Measurements from ENCODE around the gene HSF2BP. TPM values are rescaled to one million over a fixed set of nuclear protein-coding genes. Genes with fewer than 3 reads are reported as not detected.
"Not testable (repeated sequence)": the region's sequence is repeated elsewhere in the genome, so short reads cannot be mapped to it uniquely, and the experiment has no call there.

The HSF2BP gene
- total RNA-seq, 1 donor from 2014 or later = 0.71 TPM

- intact Hi-C loops (cut with micrococcal nuclease) = no loop called here
These were observed 35.7 kb downstream of the HSF2BP start for GRCh38 chr21:43623588-43623987.

- intact Hi-C loops (cut with micrococcal nuclease) = no loop called here
These were observed 36.5 kb downstream of the HSF2BP start for GRCh38 chr21:43622796-43623195.

GRCh38 chr21:43619856-43620255 is 39.4 kb downstream of the HSF2BP start:
- intact Hi-C loops (cut with micrococcal nuclease) = no loop called here

GRCh38 chr21:43619344-43619743 is 39.9 kb downstream of the HSF2BP start:
- intact Hi-C loops (cut with micrococcal nuclease) = no loop called here

GRCh38 chr21:43618940-43619339 is 40.3 kb downstream of the HSF2BP start:
- intact Hi-C loops (cut with micrococcal nuclease) = no loop called here

GRCh38 chr21:43616861-43617260 is 42.4 kb downstream of the HSF2BP start:
- intact Hi-C loops (cut with micrococcal nuclease) = not testable (repeated sequence)

- intact Hi-C loops (cut with micrococcal nuclease) = no loop called here
These were observed 44.4 kb downstream of the HSF2BP start for GRCh38 chr21:43614839-43615238.

GRCh38 chr21:43613755-43614638 is 45.3 kb downstream of the HSF2BP start:
- intact Hi-C loops (cut with micrococcal nuclease) = loop anchor here (1.0 kb wide), 1 partner anchor 32 kb away; no protein-coding TSS in a partner anchor

GRCh38 chr21:43611598-43612369 is 47.5 kb downstream of the HSF2BP start:
- intact Hi-C loops (cut with micrococcal nuclease) = no loop called here

- intact Hi-C loops (cut with micrococcal nuclease) = no loop called here
These were observed 49.6 kb downstream of the HSF2BP start for GRCh38 chr21:43609501-43610340.

GRCh38 chr21:43608664-43609063 is 50.6 kb downstream of the HSF2BP start:
- intact Hi-C loops (cut with micrococcal nuclease) = no loop called here

- intact Hi-C loops (cut with micrococcal nuclease) = no loop called here
These were observed 51.1 kb downstream of the HSF2BP start for GRCh38 chr21:43608225-43608624.

GRCh38 chr21:43605320-43606215 is 53.7 kb downstream of the HSF2BP start:
- intact Hi-C loops (cut with micrococcal nuclease) = no loop called here

GRCh38 chr21:43604505-43605204 is 54.6 kb downstream of the HSF2BP start:
- intact Hi-C loops (cut with micrococcal nuclease) = no loop called here

- intact Hi-C loops (cut with micrococcal nuclease) = no loop called here
These were observed 55.4 kb downstream of the HSF2BP start for GRCh38 chr21:43603641-43604504.

- intact Hi-C loops (cut with micrococcal nuclease) = no loop called here
These were observed 56.1 kb downstream of the HSF2BP start for GRCh38 chr21:43603233-43603626.

GRCh38 chr21:43602266-43603232 is 56.7 kb downstream of the HSF2BP start:
- intact Hi-C loops (cut with micrococcal nuclease) = no loop called here
